ENCODE results near the gene HMMR. TPM values are rescaled to one million over a fixed set of nuclear protein-coding genes. Genes with fewer than 3 reads are reported as not detected.

The HMMR gene
- total RNA-seq, 6 experiments from 2014 or later: 0.11 to 3.0 (median 1.1) TPM

DNA sequence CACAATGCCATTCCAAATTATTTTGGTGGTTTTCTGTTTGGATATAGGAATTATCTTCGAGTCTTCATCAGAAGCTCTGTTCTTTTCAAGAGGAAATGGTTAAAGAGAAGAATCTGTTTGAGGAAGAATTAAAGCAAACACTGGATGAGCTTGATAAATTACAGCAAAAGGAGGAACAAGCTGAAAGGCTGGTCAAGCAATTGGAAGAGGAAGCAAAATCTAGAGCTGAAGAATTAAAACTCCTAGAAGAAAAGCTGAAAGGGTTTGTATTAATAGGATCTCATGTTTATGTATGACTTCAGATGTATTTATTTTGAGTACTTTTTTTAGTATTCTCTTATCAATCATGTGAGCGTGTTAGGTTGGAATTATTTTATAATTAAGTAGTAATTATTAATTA, 15.0 kb downstream of the HMMR start:
- H3K4me1 ChIP-seq: no peaks in the 10 kb centered on the region
- no peak overlapping the region for H3K4me3 ChIP-seq
- intact Hi-C loops (cut with DNase I): no loop called here
- TF ChIP-seq, protein P1, sequence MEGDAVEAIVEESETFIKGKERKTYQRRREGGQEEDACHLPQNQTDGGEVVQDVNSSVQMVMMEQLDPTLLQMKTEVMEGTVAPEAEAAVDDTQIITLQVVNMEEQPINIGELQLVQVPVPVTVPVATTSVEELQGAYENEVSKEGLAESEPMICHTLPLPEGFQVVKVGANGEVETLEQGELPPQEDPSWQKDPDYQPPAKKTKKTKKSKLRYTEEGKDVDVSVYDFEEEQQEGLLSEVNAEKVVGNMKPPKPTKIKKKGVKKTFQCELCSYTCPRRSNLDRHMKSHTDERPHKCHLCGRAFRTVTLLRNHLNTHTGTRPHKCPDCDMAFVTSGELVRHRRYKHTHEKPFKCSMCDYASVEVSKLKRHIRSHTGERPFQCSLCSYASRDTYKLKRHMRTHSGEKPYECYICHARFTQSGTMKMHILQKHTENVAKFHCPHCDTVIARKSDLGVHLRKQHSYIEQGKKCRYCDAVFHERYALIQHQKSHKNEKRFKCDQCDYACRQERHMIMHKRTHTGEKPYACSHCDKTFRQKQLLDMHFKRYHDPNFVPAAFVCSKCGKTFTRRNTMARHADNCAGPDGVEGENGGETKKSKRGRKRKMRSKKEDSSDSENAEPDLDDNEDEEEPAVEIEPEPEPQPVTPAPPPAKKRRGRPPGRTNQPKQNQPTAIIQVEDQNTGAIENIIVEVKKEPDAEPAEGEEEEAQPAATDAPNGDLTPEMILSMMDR (IDR thresholded peaks at IDR 0.05): no peak
- TF ChIP-seq POLR2A (IDR thresholded peaks at IDR 0.05): no peak
- DNase-seq (no peak), ATAC-seq (no peak)
- H3K36me3 ChIP-seq: no peaks in the 10 kb centered on the region
- no peaks in the 10 kb centered on the region for H3K27me3 ChIP-seq
- 88% methylated on average over 2 of the region's 2 CpGs for whole genome bisulfite sequencing (ENCODE audit: insufficient coverage, low coverage, low lambda C conversion rate, missing lambda C conversion rate)
- H3K9me3 ChIP-seq: no peaks in the 10 kb centered on the region
- no peak overlapping the region for H3K27ac ChIP-seq

DNA sequence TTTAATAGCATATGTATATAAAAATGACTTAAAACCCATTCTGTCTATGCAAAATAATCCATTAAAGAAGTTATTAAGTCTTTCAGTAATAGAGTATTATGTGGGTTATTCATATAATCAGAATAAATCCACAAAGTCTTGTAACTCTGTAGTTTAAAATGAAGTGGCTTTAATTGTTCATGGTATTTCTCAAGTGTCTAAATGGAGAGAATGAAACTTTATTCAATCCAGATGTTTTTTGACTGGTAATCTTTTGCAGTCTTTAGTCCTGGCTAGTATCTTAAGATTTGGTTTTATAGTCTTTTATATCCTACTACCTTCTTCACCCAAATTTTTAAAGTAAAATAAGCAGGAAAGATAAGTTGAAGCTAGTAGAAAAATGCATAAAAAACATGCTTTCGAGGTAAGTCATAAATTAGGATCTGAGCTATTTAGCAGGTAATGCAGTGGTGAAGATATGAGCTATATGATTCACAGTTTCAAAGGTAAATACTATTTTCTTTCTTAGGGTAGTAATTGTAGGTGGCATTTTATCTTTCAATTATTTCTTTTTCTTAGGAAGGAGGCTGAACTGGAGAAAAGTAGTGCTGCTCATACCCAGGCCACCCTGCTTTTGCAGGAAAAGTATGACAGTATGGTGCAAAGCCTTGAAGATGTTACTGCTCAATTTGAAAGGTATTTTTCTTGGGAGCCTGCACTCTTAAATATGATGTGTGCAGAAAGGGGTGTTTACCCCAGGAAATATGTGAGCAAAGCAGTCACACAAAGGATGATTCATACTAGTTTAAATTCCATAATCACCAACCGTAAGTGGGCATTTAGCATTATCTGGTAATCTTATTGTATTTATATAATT, 17.9 kb downstream of the HMMR start:
- Histone ChIP-seq H3K4me3 (no peak overlapping the region), H3K27me3 (no peaks in the 10 kb centered on the region), H3K9me3 (no peaks in the 10 kb centered on the region), H3K36me3 (no peaks in the 10 kb centered on the region), H3K4me1 (no peaks in the 10 kb centered on the region), H3K27ac (no peak overlapping the region)
- TF ChIP-seq POLR2A (IDR thresholded peaks at IDR 0.05): no peak
- TF ChIP-seq, protein P1 (IDR thresholded peaks at IDR 0.05): no peak
- intact Hi-C loops (cut with DNase I): no loop called here
- ATAC-seq (no peak), DNase-seq (no peak)
- WGBS (ENCODE audit: insufficient coverage, low coverage, low lambda C conversion rate, missing lambda C conversion rate): 88% methylated on average over 1 of the region's 2 CpGs

DNA sequence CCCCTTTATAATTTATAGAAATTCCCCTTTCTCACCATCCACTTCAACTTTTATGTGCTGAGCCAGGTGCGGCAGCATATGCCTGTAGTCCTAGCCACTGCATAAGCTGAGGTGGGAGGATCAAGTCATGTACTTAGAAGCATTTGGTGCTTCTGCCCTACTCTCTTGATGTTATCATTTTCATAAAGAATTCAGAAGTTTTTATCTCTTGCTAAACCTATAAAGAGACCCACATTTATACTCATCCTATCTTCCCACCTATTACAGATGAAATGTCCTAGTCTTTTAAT, 18.5 kb downstream of the HMMR start:
- no peak for TF ChIP-seq POLR2A (IDR thresholded peaks at IDR 0.05)
- TF ChIP-seq, protein P1 (IDR thresholded peaks at IDR 0.05): no peak
- DNase-seq (no peak), ATAC-seq (no peak)
- no peaks in the 10 kb centered on the region for H3K9me3 ChIP-seq
- intact Hi-C loops (cut with DNase I): no loop called here
- H3K27me3 ChIP-seq: no peaks in the 10 kb centered on the region
- H3K36me3 ChIP-seq: no peaks in the 10 kb centered on the region
- no peak overlapping the region for H3K4me3 ChIP-seq
- no peaks in the 10 kb centered on the region for H3K4me1 ChIP-seq
- H3K27ac ChIP-seq: no peak overlapping the region
- 100% methylated on average over 1 of the region's 1 CpG for WGBS (ENCODE audit: insufficient coverage, low coverage, low lambda C conversion rate, missing lambda C conversion rate)

DNA sequence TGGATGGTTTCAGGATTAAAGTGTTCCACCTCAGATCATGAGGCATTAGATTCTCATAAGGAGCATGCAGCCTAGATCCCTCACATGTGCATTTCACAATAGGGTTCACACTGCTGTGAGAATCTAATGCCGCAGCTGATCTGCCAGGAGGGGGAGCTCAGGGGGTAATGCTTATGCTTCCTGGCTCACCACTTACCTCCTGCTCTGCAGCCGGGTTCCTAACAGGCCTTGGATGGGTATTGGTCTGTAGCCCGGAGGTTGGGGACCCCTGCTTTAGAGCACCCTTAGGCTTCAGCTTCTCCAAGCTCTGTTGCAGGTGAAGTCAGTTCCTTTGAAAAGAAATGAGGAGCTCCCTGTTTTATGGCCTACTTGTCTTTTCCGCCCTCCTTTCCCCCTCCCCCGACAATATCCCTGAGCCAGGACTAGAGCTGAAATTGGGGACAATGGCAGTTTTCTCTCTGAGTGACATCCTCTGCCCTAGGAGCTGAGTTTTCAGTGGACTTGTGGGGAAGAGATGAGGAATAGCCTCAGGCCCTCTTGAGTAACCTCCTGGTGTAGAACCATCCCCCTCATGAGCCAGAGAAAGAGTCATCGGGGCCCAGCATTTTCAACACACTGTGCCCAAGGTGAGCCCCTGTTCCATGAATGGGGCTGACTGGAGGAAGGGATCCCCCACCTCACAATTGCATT, 28.8 kb downstream of the HMMR start:
- Histone ChIP-seq H3K4me3 (no peak overlapping the region), H3K9me3 (no peaks in the 10 kb centered on the region), H3K27ac (peak overlapping the region in 2 of 3 donors; percentile 29 to 65), H3K4me1 (peaks cover 0 to 10% (median 4%) of the 10 kb centered on the region in 4 donors), H3K36me3 (no peaks in the 10 kb centered on the region), H3K27me3 (no peaks in the 10 kb centered on the region)
- ATAC-seq (peak; percentile 73 to 90 (median 87)), DNase-seq (peak in 2 of 3 donors; percentile 58 to 59)
- intact Hi-C loops (cut with DNase I): no loop called here
- TF ChIP-seq, protein P1 (IDR thresholded peaks at IDR 0.05): peak; percentile 25 to 51 (median 34)
- no peak for TF ChIP-seq POLR2A (IDR thresholded peaks at IDR 0.05)
- WGBS (ENCODE audit: insufficient coverage, low coverage, low lambda C conversion rate, missing lambda C conversion rate): 50% methylated on average over 4 of the region's 6 CpGs
